NCI-H1436 treated with DMSO at 0.1 percent for 48 hours (cell line): Measurements from ENCODE around the gene IPO4.

Experiments
- DNase-seq: peaks from one replicate; lab custom pipeline; 2025; lab: John Stamatoyannopoulos, UW

IPO4 gene

DNA sequence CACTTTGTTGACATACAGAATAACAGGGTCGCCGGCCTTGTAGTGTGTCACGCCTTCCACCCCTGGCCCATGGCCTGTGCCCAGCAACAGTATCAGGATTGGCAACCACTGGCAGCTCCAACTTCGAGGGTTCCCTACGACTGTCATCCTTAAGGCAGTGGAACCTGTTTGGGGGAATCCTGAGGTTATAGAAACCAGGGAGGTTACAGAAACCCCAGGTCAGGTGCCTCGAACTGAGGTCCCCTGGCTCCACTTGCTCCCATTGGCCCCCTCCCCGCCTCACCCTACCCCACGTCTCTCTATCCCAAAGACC lies 6.2 kb upstream of the IPO4 start:
- DNase-seq = no peak

DNA sequence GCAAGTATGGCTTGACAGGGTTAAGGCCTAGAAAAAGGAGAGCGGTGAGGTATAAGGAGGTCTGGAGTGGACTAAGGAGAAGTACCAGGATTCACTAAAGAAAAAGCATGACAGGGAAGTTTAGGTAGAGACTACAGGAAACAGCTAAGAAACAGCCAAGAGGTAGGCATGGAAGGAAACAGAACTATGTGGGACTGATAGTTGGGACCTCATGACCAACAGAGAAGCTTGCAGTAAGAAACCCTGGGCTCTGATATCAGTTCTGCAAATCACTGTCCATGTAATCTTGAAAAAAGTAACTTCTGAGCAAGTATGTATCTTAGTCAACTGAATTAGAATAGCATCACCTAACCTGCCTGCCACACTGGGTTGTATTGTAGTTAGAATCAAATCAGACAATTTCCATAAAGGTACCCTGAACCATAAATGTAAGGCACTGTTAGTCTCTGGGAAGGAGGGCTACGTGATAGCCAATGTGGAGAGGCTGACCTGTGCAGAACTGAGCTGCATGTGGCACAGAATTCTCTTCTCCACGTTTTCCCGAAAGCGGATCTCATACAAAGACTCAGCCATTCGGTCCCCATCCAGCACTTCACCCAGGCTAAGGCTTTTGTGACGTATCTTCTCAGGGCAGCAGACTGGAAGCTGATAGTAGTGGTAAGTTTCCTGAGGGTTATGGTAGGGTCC lies 5.7 kb upstream of the IPO4 start:
- no peak for DNase-seq

- no peak for DNase-seq
Measured at GRCh38 chr14:24192933-24193332, 4.3 kb upstream of the IPO4 start.

- no peak for DNase-seq
Measured at GRCh38 chr14:24190416-24190815, 1.8 kb upstream of the IPO4 start.

GRCh38 chr14:24189460-24189859 lies 844 bp upstream of the IPO4 start:
- no peak for DNase-seq

- DNase-seq = no peak
Measured at GRCh38 chr14:24189059-24189375, 401 bp upstream of the IPO4 start.

- DNase-seq = no peak
Measured at GRCh38 chr14:24187539-24187915, 1.1 kb downstream of the IPO4 start.

GRCh38 chr14:24186831-24187538 lies 1.6 kb downstream of the IPO4 start:
- DNase-seq = no peak

DNA sequence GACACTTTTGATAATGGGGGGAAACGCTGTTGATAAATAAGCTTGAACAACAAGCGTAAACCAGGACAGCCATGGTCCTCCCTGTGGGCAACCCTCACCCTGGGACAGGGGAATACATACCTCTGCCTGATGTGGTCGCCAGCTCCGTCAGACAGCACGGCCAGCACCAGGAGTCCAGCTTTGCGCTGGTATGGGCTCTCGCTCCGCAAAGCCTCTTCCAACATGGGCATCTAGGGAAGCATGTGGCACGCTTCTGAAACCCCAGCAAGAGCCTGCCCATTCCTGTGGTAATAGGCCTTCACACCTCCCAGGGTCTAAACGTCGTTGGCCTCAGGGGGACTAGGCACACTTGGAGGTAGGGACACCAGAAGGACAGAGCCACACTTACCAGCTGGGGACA lies 2.9 kb downstream of the IPO4 start:
- no peak for DNase-seq

GRCh38 chr14:24185026-24185425 lies 3.6 kb downstream of the IPO4 start:
- no peak for DNase-seq

GRCh38 chr14:24184104-24184970 lies 4.3 kb downstream of the IPO4 start:
- DNase-seq = no peak

- no peak for DNase-seq
Measured at GRCh38 chr14:24183014-24183481, 5.6 kb downstream of the IPO4 start.

- DNase-seq = no peak
Measured at GRCh38 chr14:24182110-24182882, 6.3 kb downstream of the IPO4 start.

GRCh38 chr14:24181371-24182077 lies 7.1 kb downstream of the IPO4 start:
- DNase-seq = no peak

GRCh38 chr14:24179961-24180796 lies 8.4 kb downstream of the IPO4 start:
- DNase-seq = no peak

- DNase-seq = no peak
Measured at GRCh38 chr14:24179294-24179960, 9.2 kb downstream of the IPO4 start.

DNA sequence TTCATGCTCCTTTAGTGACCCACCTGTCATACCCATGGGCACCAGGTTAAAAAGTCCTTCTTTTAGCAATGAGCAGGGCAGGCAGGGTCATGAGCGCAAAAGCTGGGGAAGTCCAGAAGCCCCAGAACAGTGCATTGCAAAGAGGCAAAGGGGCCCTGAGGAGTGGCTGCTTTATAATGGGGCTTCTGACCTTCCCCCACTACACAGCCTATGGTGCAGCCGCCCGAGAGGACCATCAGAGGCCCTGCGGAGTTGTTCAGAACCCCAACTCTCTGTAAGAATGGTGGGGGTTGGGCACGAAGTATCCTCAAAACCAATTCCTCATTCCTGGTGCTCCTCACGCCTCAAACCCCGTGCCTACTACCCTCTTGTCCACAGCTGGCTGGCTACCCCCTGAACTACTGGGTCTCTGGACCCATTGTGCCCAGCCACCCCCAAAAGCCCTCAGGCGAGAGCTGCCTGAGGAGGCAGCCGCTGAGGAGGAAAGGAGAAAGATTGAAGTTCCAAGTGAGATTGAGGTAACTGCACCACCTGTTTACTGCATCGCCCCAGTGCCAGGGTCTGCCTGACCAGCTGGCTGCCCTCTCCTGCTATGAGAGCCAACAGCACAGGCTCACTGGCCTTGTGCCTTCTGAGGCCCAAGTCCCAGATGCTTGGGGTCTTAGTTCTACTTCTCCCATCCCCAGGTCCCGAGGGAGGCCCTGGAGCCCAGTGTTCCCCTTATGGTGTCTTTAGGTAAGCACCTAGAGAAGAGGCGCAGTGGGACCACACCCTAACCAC lies 10.0 kb downstream of the IPO4 start:
- no peak for DNase-seq

DNA sequence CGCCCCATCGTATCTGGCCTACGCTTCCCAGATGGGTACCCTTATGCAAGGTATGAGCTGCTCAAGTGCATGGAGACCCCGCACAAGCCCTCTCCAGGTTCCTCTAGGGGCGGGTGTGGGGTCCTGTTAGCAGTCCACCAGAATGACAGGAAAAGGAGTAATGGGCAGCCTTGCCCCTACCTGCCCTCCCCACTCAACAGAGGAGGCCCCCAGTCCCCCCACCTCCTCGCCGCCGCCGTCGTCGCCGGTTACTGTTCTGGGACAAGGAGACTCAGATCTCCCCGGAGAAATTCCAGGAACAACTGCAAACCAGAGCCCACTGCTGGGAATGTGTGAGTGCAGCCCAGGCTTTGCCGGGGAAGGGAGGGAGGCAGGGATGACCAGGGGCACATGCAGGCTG lies 10.7 kb downstream of the IPO4 start:
- no peak for DNase-seq

- DNase-seq = no peak
Measured at GRCh38 chr14:24177041-24177825, 11.4 kb downstream of the IPO4 start.
